Measurements from ENCODE around the gene CAPS. TPM values are rescaled to one million over a fixed set of nuclear protein-coding genes. Genes with fewer than 3 reads are reported as not detected.

CAPS gene
- total and polyA plus RNA-seq, 9 donors: 1.7 to 313 (median 22.3) TPM

DNA sequence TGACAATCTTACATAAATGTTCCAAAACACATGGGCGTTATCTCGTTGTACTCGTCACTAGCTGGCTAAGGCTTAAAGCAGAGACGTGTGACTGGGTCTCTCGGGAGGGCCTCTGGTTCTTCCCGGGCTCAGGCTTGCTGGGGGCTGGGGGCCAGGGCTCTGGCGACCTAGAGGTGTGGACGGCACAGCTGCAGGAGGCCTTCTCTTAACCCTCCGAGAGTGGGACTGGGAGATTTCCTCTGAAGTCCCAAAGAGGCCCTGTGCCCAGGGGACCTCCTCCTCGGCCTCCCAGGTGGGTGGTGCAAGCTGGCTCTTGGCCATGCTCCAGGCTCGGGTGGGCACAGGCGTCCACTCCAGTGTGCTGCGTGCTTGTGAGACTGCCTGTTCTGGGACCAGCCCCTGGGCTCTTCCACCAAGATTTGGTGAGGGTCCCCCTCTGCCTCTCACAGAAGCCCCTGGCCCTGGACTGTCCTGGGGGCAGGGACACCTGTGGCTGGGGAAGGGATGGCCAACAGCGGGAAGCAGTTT is 2.2 kb downstream of the CAPS start:
- no peak for DNase-seq
- WGBS, 3 donors: 38 to 51% (median 48%) methylated on average over 12 to 14 of the region's 14 CpGs
- H3K27me3 ChIP-seq: no peaks in the 10 kb centered on the region
- intact Hi-C loops (cut with DNase I): no loop called here
- no peaks in the 10 kb centered on the region for H3K4me1 ChIP-seq (ENCODE audit: insufficient read depth)
- no peaks in the 10 kb centered on the region for H3K9me3 ChIP-seq
- no peaks in the 10 kb centered on the region for H3K36me3 ChIP-seq
- H3K27ac ChIP-seq: no peak overlapping the region
- TF ChIP-seq EP300 (IDR thresholded peaks at IDR 0.05) (no peak), POLR2A (IDR thresholded peaks at IDR 0.05) (no peak)
- TF ChIP-seq, protein P1, sequence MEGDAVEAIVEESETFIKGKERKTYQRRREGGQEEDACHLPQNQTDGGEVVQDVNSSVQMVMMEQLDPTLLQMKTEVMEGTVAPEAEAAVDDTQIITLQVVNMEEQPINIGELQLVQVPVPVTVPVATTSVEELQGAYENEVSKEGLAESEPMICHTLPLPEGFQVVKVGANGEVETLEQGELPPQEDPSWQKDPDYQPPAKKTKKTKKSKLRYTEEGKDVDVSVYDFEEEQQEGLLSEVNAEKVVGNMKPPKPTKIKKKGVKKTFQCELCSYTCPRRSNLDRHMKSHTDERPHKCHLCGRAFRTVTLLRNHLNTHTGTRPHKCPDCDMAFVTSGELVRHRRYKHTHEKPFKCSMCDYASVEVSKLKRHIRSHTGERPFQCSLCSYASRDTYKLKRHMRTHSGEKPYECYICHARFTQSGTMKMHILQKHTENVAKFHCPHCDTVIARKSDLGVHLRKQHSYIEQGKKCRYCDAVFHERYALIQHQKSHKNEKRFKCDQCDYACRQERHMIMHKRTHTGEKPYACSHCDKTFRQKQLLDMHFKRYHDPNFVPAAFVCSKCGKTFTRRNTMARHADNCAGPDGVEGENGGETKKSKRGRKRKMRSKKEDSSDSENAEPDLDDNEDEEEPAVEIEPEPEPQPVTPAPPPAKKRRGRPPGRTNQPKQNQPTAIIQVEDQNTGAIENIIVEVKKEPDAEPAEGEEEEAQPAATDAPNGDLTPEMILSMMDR (IDR thresholded peaks at IDR 0.05): no peak
- no peak overlapping the region for H3K4me3 ChIP-seq

GRCh38 chr19:5917431-5918107 is 3.5 kb downstream of the CAPS start:
- WGBS, 3 donors: 86 to 92% (median 88%) methylated on average over 26 to 36 of the region's 36 CpGs
- Histone ChIP-seq H3K4me3 (no peak overlapping the region), H3K36me3 (no peaks in the 10 kb centered on the region), H3K27ac (no peak overlapping the region), H3K27me3 (no peaks in the 10 kb centered on the region), H3K4me1 (ENCODE audit: insufficient read depth) (no peaks in the 10 kb centered on the region), H3K9me3 (no peaks in the 10 kb centered on the region)
- DNase-seq: no peak
- intact Hi-C loops (cut with DNase I): no loop called here
- TF ChIP-seq, protein P1 (IDR thresholded peaks at IDR 0.05): no peak
- TF ChIP-seq EP300 (IDR thresholded peaks at IDR 0.05) (no peak), POLR2A (IDR thresholded peaks at IDR 0.05) (no peak)

DNA sequence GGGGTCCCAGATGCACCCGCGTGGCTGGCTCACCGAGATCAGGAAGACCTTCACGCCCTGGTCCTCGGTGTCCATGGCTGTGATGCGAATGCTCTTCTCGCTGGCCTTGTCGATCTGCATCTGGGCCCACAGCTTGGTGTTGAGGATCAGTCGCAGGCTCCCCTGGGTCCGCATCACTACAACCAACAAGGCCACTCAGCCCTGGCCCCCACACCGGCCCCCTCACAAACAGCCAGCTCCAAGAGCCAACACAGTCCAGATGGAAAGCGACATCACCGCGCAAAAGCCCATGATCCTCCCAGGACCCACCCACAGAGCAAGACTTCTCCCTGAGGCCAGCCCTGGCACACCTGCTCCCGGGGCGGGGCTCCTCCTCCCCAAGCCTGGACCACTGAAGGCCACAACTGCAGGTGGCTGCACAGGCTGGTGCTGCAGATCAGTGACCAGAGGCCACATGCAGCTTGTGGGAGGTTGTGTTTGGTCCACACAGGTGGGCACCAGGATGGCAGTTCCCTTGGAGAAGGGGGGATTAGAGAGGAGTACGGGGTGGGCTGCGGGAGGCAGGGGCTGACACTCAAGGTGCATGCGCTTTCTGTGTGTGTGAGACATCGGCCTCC is 4.5 kb downstream of the CAPS start:
- Histone ChIP-seq H3K27ac (no peak overlapping the region), H3K4me1 (ENCODE audit: insufficient read depth) (no peaks in the 10 kb centered on the region), H3K9me3 (no peaks in the 10 kb centered on the region), H3K4me3 (no peak overlapping the region), H3K27me3 (no peaks in the 10 kb centered on the region), H3K36me3 (no peaks in the 10 kb centered on the region)
- DNase-seq: no peak
- TF ChIP-seq, protein P1 (IDR thresholded peaks at IDR 0.05): no peak
- no peak for TF ChIP-seq POLR2A (IDR thresholded peaks at IDR 0.05)
- no peak for TF ChIP-seq EP300 (IDR thresholded peaks at IDR 0.05)
- intact Hi-C loops (cut with DNase I): no loop called here
- 95 to 97% (median 95%) methylated on average over 18 to 20 of the region's 20 CpGs for WGBS, 3 donors

DNA sequence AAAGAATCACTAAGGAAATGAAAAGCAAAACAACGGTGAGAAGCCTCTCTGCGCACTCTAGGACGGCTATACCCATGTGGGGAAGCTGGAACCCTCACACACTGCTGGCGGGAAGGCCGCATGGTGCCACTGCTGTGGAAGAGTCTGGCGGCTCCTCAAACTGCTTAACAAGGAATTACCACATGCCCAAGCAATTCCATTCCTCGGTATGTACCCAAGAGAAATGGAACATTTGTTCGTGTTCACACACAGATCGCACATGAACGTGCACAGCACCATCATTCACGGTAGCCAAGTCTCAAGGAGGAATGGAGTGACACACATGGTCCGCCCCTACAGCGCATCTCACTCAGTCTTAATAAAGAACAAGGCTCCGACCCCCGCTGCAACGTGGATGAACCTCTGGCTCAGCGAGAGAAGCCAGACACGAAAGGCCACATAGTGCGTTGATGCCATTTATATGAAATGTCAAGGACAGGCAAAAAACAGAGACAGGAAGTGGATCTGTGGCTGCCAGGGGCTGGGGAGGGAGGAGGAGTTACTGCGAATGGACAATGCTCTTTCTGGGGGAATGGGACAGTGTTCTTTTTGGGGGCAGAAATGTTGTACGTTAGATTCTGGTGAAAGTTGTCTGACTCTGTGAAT is 7.6 kb downstream of the CAPS start:
- peak overlapping the region in 1 of 2 donors; percentile 17 for H3K27ac ChIP-seq
- H3K27me3 ChIP-seq: no peaks in the 10 kb centered on the region
- H3K9me3 ChIP-seq: no peaks in the 10 kb centered on the region
- no peaks in the 10 kb centered on the region for H3K36me3 ChIP-seq
- no peaks in the 10 kb centered on the region for H3K4me1 ChIP-seq (ENCODE audit: insufficient read depth)
- H3K4me3 ChIP-seq: no peak overlapping the region
- 55 to 76% (median 59%) methylated on average over 21 of the region's 21 CpGs for WGBS, 3 donors
- TF ChIP-seq EP300 (IDR thresholded peaks at IDR 0.05) (no peak), POLR2A (IDR thresholded peaks at IDR 0.05) (no peak)
- TF ChIP-seq, protein P1 (IDR thresholded peaks at IDR 0.05): no peak
- peak in 1 of 5 donors; percentile 50 for DNase-seq
- intact Hi-C loops (cut with DNase I): no loop called here
